ENCODE measurements around the gene ODF2.
"Not testable (repeated sequence)": the region's sequence is repeated elsewhere in the genome, so short reads cannot be mapped to it uniquely, and the experiment has no call there.

Gene ODF2

DNA sequence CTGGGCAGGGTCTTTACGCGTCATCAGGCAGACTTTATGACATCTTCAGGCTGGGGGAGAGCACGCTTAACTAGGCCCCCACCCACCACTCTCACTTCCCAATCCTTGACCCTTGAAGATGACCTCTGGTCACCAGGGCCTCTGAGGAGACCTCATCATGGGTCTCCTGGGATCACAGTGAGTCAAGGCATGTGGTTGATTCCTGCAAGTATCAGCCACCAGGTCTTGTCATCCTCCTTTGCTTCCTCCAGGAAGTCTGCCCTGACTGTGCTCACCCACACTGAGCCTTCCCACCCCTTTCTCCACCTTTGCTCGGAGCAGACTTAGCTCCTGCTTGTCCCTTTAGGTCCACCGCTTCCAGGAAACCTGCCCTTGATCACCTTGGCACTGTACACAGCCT lies 17.3 kb downstream of the ODF2 start:
- H3K4me3 ChIP-seq = no peak overlapping the region
- no peak overlapping the region for H3K27ac ChIP-seq

DNA sequence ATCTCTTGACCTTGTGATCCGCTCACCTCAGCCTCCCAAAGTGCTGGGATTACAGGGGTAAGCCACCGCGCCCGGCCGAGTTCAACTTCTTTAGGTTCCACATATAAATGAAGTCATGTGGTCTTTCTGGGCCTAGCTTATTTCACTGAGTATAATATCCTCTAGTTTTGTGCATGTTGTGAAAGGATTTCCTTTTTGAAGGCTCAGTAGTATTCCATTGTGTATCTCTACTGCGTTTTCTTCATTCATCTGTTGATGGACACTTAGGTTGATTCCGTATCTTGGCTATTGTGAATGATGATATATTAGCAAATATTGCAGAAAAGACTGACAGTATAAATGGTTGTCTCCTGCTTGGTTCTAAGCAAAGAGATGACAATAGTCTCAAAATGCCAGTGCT lies 20.1 kb downstream of the ODF2 start:
- no peak overlapping the region for H3K4me3 ChIP-seq
- H3K27ac ChIP-seq = no peak overlapping the region

DNA sequence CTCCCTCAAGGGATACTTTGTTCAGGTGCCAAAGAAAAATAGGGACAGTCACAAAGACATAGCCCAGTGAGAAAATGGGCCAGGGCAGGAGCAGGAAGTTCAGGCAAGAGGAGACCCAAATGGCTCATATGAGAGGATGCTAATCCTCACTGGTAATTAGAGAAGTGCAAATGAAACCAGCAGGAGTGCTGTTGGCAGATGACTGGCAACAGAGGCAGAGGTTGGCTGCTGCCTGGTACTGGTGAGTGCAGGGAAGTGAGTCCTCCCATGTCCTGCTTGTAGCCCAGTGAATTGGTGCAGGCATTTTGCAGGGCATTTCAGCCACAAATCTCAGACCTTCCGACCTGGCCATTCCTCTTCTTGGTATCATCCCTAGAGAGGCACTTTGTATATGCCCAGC lies 23.5 kb downstream of the ODF2 start:
- Histone ChIP-seq H3K27ac (no peak overlapping the region), H3K4me3 (no peak overlapping the region)

DNA sequence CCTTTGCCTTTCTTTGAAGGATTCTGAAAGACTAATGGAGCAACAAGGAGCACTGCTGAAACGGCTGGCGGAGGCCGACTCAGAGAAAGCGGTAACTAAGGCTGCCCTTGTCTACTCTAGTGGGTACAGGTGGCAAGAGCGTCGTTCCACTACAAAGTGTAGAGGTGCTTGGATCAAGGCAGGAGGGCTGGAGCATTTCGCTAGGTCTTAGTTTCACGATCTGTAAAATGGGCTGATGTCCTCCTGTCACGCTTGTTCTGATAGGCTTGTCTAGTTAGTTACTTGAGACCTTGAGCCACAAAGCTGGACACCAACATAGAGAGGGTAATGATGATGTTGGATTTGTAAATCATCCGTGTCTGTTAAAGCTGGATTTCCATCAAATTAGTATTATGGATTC lies 25.8 kb downstream of the ODF2 start:
- Histone ChIP-seq H3K27ac (no peak overlapping the region), H3K4me3 (no peak overlapping the region)

DNA sequence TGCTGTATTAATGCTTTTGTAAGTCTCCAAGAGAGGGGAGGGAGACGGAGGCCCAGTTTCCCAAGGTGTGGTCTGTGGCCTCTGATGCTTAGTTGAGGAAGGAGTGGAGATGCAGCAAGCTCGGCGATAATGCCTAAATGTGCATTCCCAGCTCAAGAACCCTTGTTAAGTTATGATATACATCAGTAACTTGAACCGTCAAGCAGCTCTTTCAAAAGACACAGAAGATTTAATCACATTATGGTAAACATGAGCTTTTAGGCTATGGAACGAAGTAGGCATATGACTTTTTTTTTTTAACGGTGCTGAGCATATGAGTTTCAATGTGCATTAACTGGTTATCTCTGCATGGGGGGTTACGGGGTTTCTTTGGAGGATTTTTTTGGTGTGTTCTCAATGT lies 26.4 kb downstream of the ODF2 start:
- no peak overlapping the region for H3K4me3 ChIP-seq
- H3K27ac ChIP-seq = no peak overlapping the region

DNA sequence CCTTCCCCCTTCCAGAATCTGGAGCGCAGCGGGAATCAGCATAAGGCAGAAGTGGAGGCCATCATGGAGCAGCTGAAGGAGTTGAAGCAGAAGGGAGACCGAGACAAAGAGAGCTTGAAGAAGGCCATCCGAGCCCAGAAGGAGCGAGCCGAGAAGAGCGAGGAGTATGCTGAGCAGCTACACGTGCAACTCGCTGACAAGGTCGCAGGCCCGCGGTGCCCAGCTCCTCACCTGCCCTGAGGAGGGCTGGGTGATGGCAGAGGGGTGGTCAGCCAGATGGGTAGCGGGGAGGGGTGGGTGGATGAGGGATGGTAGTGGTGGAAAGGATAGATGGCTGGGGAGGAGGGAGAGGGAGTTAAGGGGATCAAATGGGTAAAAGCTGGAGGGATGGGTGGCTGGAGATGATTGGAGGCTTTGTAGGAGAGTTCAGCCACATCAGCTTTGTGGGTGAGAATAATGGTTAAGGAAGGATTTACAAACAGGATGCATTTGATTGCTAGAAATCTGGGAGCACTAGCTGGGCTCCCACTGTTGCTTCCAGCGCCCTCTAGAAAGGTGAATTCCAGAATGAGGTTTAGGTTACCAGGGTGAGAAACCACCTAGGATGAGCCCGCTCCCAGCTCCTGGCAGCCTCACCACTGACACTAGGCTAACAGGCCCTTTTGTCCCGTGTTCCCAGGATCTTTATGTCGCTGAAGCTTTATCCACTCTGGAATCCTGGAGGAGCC lies 29.0 kb downstream of the ODF2 start:
- H3K27ac ChIP-seq = no peak overlapping the region
- no peak overlapping the region for H3K4me3 ChIP-seq

DNA sequence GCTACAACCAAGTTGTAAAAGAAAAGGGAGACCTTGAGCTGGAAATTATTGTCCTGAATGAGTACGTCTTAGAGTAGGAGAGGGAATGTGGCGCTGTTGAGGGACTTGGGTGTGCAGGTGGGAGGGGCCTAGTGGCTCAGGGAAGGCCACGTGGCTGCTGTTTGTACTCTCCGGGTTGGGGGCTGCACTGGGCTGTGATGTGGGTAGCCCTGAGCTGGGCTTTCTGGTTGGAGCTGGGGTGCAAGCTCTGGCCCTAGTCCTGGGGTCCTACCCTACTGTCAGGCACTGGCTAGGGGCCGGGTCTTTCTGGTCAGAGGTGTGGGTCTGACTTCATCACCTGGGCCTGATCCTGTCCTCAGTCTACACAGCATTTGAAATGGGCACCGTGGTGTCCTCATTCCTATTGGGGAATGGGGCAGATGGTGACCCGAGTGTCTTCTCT lies 29.6 kb downstream of the ODF2 start:
- no peak overlapping the region for H3K4me3 ChIP-seq
- no peak overlapping the region for H3K27ac ChIP-seq

DNA sequence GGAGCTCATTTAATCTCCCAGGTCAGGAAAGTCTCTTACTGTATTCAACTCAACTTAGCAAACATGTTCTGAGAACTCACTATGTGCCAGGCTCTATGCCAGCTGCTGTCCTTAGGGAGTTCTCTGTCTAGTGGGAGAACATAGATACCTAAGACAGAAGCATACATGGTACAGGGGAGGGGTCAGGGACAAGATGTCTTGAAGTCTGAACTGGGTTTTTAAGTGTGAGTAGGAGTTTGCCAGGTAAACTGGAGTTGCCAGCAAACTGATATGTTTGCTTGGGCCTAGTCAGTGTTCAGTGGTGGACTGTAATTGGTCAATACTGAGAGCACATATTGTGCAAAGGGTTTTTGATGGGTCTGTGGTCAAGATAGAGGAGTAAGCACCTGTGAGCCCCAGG lies 30.4 kb downstream of the ODF2 start:
- Histone ChIP-seq H3K27ac (no peak overlapping the region), H3K4me3 (no peak overlapping the region)

DNA sequence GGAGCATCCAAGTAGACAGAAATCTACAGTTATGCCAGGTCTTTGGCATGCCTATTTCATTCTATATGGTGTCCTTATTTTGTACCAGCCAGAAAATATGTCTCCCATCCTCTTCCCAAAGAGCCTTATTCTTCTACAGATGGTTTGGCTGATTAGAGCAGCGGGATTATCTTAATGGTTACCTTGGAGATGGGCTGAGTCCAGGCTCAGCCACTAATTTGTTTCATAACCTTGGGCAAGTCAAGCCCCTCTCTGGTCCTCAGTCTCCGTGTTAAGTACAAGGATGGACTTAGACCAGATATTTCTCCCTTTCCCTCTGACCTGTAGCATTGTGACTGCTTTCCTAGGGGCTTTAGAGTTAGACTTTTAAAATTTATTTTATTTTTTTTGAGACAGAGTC lies 37.6 kb downstream of the ODF2 start:
- Histone ChIP-seq H3K27ac (no peak overlapping the region), H3K4me3 (no peak overlapping the region)

DNA sequence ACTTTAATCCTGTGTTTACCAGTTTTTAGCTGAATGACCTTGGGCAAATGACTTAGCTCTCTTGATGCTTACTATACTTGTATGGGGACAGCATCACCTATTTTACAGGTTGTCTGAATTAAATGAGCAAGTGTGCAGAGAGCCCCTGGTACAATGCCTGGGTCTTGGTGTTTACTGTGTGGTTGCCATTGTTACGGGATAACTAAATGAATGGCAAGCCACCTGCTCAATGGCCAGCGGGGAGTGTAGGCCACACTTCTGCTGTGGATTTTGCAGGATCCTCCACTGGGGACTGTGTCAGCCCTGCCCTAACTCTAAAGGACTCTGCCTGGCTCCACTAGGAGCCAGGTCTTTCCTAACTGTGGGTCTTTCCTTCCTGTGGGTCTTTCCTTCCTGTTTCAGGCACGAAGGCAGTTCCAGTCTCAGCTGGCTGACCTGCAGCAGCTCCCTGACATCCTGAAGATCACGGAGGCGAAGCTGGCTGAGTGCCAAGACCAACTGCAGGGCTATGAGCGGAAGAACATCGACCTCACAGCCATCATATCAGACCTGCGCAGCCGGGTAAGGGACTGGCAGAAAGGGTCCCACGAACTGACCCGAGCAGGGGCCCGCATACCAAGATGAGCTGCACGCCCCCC lies 38.4 kb downstream of the ODF2 start:
- peak overlapping the region in 2 of 21 experiments; percentile 10 to 16 for H3K27ac ChIP-seq
- H3K4me3 ChIP-seq = no peak overlapping the region

DNA sequence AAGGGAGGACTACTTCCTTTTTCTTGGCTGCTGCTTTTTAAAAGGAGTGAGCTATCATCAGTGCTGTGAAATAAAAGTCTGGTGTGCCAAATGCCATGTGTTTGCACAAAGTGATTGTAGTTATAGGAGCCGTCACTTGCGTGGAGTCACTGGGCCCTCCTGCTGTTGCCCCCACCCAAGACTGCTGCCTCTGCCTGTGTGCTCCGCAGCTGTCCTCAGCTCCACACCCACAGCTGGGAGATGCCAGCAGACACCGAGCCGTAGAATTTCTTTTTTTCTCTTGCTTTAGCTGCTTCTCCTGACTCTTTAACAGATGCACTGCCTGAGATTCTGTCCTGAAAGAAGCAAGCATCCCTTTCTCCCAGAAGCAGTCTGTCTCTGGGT lies 38.9 kb downstream of the ODF2 start:
- Histone ChIP-seq H3K27ac (no peak overlapping the region), H3K4me3 (no peak overlapping the region)

DNA sequence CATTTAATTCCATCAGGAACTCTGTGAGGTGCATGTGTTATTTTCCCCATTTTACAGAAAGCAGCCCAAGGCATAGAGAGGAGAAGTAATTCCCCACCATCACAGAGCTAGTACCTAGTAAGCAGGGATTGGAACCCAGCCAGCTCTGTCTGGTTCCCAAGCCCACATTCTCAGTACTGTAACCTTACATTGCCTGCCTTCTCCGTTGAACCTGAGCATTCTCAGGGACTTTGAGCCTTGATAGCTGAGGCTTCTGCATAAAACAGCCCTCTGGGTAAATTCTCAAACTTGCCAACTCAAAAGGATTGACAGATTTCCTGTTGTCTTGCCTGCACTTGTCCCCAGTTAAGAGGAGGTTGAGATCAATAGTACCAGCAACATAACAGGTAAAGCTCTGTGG lies 39.5 kb downstream of the ODF2 start:
- Histone ChIP-seq H3K4me3 (no peak overlapping the region), H3K27ac (no peak overlapping the region)

DNA sequence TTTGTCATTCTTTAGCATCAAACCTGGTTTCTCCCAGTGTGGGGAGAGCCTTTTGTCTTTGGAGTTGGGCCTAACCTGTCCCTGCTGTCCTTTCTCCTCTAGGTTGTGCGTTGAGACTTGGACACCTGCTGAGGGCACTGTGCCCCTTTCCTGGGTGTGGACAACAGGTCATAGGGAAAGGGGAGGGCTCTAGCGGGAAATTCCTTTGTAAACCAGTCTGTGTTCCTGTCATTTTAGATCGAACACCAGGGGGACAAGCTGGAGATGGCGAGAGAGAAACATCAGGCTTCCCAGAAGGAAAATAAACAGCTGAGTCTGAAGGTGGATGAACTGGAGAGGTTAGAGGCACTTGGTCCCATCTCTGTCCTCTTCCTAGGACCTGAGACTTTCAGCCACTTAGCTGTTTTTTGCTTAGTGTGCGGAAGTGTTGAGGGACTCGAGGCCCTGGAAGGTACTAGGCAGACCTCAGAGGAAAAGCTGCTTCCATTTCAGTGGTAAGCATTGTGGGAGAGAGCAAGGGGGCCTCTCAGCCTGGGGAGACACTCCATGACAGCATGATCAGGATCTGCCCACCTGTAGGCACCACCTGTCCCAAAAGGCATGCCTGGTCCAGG lies 40.1 kb downstream of the ODF2 start:
- no peak overlapping the region for H3K27ac ChIP-seq
- no peak overlapping the region for H3K4me3 ChIP-seq

DNA sequence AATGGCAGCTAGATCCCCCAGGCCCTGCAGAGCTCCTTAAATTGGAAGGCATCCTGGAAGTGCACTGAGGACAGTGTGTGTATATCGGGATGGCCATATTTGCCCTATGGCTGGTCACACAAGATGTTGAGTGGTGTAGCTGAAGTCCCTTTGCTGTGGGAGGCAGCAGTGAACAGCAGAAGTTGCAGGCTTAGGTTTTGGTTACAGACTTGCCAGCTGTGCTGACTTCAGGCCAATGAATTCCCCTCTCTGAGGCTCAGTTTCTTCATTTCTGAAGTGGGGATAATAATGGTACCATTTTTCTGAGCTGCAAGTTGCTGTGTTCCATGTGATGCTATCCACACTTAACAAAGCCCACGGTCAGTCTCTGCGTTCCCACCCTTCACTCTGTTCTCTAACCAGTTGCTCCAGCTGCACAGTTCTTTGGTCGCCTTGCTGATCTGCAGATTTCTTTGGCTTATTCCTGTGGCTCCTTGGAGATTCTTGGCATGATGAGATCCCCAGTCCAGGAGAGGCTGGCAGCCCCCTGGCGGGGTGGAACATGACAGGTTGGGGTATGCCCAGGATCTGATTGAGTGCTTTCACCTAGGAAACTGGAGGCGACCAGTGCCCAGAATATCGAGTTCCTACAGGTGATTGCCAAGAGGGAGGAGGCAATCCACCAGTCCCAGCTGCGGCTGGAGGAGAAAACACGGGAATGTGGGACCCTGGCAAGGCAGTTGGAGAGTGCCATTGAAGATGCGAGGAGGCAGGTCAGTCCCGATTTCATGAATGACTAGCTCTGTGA lies 42.2 kb downstream of the ODF2 start:
- H3K27ac ChIP-seq = no peak overlapping the region
- no peak overlapping the region for H3K4me3 ChIP-seq

DNA sequence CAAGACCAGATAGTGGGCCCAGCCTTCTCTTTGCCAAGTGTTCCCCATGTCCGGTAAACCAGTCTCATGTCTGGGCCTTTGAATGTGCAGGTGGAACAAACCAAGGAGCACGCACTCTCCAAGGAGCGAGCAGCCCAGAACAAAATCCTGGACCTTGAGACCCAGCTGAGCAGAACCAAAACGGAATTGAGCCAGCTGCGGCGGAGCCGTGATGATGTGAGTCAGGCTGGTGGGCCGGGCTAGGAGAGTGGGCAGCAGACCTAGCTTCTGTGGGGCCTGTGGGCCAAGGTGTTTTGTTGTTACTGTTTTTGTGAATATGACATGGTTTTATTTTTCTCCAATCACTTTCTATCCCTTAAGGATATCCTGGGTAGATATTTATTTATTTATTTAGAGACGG lies 43.1 kb downstream of the ODF2 start:
- Histone ChIP-seq H3K27ac (no peak overlapping the region), H3K4me3 (no peak overlapping the region)

DNA sequence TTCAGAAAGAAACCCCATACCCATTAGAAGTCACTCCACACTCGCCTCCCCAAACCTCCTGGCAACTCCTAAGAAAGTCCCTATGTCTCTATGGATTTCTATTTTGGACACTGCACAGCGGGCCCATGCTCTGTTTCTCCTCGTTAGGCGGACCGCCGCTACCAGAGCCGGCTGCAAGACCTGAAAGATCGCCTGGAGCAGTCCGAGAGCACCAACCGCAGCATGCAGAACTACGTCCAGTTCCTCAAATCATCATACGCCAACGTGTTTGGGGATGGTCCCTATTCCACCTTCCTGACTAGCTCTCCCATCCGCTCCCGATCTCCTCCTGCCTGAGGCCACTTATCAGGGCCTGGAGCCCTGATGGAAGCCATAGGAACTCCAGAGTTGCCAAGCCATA lies 44.1 kb downstream of the ODF2 start:
- H3K4me3 ChIP-seq = no peak overlapping the region
- H3K27ac ChIP-seq = no peak overlapping the region

DNA sequence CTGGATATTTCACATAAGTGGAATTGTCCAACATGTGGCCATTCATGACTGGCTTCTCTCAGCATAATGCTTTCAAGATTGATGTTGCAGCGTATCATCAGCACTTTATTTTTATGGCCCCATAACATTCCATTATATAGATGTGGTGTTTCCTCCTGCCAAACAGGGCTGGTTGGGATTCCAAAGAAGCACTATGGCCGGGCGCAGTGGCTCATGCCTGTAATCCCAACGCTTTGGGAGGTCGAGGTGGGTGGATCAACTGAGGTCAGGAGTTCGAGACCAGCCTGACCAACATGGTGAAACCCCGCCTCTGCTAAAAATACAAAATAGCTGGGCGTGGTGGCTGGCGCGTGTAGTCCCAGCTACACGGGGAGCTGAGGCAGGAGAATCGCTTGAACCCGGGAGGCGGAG lies 47.6 kb downstream of the ODF2 start:
- not testable (repeated sequence) for H3K4me3 ChIP-seq
- H3K27ac ChIP-seq = peak overlapping the region in 7 of 21 experiments; percentile 14 to 93 (median 86)

DNA sequence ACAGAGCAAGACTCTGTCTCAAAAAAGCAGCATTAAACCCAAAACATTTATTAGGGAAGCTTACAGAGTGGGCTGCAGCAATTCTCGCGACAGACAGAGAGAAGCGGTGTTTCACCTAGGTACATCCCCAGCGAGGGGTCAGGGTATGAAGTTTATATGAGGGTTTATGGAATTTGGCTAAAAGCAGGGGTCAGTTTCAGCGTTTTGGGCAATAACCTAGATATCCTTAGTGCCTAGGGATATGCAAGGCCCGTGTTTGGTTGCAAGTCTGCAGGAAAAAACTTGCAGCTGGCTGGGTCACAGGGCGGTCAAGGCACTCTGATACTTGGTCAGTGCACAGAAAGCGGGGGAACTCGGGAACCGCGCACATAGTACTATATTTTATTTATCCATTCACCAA lies 48.1 kb downstream of the ODF2 start:
- Histone ChIP-seq H3K4me3 (peak overlapping the region; percentile 64 to 89 (median 88)), H3K27ac (peak overlapping the region in 14 of 21 experiments; percentile 49 to 94 (median 84))

DNA sequence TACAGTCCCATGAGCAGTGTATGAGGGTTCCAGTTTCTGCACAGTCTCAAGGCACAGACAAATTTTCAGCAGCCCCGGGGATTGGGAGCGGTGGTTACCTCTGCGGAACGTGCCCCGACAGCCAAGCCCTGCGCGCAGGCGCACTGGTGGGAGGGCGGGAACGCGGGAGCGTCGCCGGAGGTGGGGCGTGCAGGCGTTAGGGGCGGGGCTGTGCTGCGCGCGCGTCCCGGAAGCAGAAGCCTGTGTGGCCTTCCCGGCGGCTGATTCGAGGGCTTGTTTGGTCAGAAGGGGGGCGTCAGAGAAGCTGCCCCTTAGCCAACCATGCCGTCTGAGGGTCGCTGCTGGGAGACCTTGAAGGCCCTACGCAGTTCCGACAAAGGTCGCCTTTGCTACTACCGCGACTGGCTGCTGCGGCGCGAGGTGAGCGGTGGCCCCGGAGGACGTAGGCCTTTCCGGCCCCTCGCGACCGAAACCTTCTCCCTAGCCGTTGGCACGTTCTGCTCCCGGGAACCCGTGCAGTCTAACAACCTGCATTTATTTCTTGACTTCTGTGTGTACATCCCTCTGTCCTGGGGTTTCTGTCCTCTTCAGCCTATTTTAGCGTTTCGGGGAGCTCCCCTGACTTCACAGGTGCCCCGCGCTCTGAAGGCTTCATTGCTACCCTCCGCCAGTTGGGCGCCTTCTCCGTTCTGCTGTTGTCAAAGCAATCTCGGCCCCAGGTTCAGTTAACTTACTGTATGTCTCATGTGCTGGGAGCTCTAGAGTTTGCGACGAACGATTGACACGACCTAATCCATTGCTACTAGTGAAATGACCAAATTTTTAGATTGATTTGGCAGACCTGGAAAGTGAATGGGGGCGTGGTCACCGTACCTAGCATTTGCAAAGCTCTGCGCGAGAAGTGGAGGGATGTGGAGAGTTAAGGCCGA lies 48.9 kb downstream of the ODF2 start, which contains the start of gene GLE1:
Gene GLE1 (plus strand): TSS at position 235 of the 929 bp plus-strand sequence. CDS start 87 bp downstream, at position 322.
- H3K27ac ChIP-seq = peak within 1 kb of the TSS; percentile 49 to 94 (median 85)
- peak within 1 kb of the TSS; percentile 64 to 89 (median 88) for H3K4me3 ChIP-seq

Data from skin epidermis (tissue), 12 donors.